Caco-2 (cell line): ENCODE data around the gene CEP170. TPM values are rescaled to one million over a fixed set of nuclear protein-coding genes. Genes with fewer than 3 reads are reported as not detected.
"Not testable (repeated sequence)": the region's sequence is repeated elsewhere in the genome, so short reads cannot be mapped to it uniquely, and the experiment has no call there.

Source experiments
- BruUV-seq: library from RNA; stranded (reverse); fragments of 400-500 nt; replicated peaks from 2 replicates; lab custom pipeline; 2021; lab: Mats Ljungman, UMichigan
- CTCF ChIA-PET: fragments of 300-600 bp; sonication (Branson Sonifier 250); formaldehyde crosslinking; loops from one replicate; lab custom pipeline; 2022; ENCODE audit warnings: antibody characterized with exemption; lab: Charles Lee
- POLR2A ChIA-PET: fragments of 300-600 bp; sonication (Branson Sonifier 250); formaldehyde crosslinking; loops from one replicate; lab custom pipeline; 2022; ENCODE audit warnings: antibody characterized with exemption; lab: Charles Lee
- DNase-seq, 2 experiments: peaks; one replicate each; pipeline versions ENCODE4 v3.0.0 to v3.0.0-alpha.2; 2020 to 2022
- H3K27me3 ChIP-seq: replicated peaks from 2 replicates; pipeline ENCODE4 v1.6.0; 2011; ENCODE audit warnings: low read length; ENCODE audit not compliant: control insufficient read depth, insufficient read depth
- H3K36me3 ChIP-seq: 2 replicates; pipeline ENCODE4 v1.5.1; 2011; ENCODE audit warnings: low read length; ENCODE audit not compliant: control insufficient read depth, insufficient read depth
- H3K4me1 ChIP-seq: fragments of 250-450 bp; sonication (Bioruptor Pico); 2 replicates; pipeline ENCODE4 v1.5.1; 2020; ENCODE audit warnings: mild to moderate bottlenecking
- H3K4me3 ChIP-seq: 2 replicates; pipeline ENCODE4 v1.5.1; 2011; ENCODE audit warnings: low read depth, mild to moderate bottlenecking, control low read depth, low read length
- H3K9me3 ChIP-seq: fragments of 250-450 bp; sonication (Bioruptor Pico); 2 replicates; pipeline ENCODE4 v1.5.1; 2020; ENCODE audit warnings: mild to moderate bottlenecking, moderate library complexity
- H3K27ac Mint-ChIP-seq: one replicate; pipeline ENCODE4 v1.8.0; 2022; ENCODE audit warnings: mixed read lengths; ENCODE audit not compliant: unreplicated experiment
- H3K27me3 Mint-ChIP-seq: one replicate; pipeline ENCODE4 v1.8.0; 2022; ENCODE audit warnings: mixed read lengths; ENCODE audit not compliant: insufficient read depth, unreplicated experiment
- H3K36me3 Mint-ChIP-seq: one replicate; pipeline ENCODE4 v1.8.0; 2022; ENCODE audit warnings: mild to moderate bottlenecking, mixed read lengths; ENCODE audit not compliant: insufficient read depth, unreplicated experiment
- H3K4me1 Mint-ChIP-seq: one replicate; pipeline ENCODE4 v1.8.0; 2022; ENCODE audit warnings: low read depth, mixed read lengths; ENCODE audit not compliant: unreplicated experiment
- H3K4me3 Mint-ChIP-seq: one replicate; pipeline ENCODE4 v1.8.0; 2022; ENCODE audit warnings: mild to moderate bottlenecking, moderate library complexity, mixed read lengths; ENCODE audit not compliant: unreplicated experiment
- H3K9me3 Mint-ChIP-seq: one replicate; pipeline ENCODE4 v1.8.0; 2022; ENCODE audit warnings: mixed read lengths; ENCODE audit not compliant: unreplicated experiment
- intact Hi-C: fragments of 100-400 bp; cut with micrococcal nuclease; formaldehyde crosslinking; loops from one replicate; pipeline ENCODE4 v1.10.0; 2022; ENCODE audit not compliant: unreplicated experiment
- total RNA-seq: library from RNA; stranded (reverse); gene quantifications from 2 replicates; pipeline ENCODE4 v1.2.3, GENCODE V29; 2022
- TF ChIP-seq, protein P1 (sequence below), 2 experiments: fragments of 200-600 bp in 1 of 2; IDR thresholded peaks; 1 replicate in 1 of 2; 2 replicates in 1 of 2; pipeline versions ENCODE4 v1.5.1 to v1.8.0; 2011 to 2022; ENCODE audit warnings: antibody characterized with exemption in 1 of 2, control low read depth in 1 of 2, inconsistent platforms in 1 of 2, low read depth in 1 of 2, low read length in 1 of 2, mild to moderate bottlenecking in 1 of 2, moderate library complexity in 1 of 2; ENCODE audit not compliant: insufficient read depth in 1 of 2, severe bottlenecking in 1 of 2, unreplicated experiment in 1 of 2

CEP170 gene
- total RNA-seq, 1 experiment from 2014 or later, result 22.4 TPM

DNA sequence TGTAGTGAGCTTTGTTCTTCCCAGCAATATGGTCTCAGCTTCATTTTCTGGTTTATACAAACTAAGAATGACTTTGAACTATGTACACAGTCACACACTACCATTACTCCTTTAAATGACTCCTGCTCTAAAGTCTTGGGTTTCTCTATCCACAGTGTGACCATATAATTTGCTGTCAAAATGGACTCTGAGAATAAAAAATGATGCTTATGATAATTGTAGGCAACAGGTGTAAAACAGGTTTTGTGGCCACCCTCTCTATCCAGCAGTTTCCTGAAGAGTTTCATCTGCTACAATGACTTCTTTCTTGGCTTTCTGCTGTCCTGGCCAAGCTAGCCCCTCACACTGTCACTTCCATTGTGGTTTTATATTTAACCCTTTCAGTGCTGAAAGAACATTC is 71.4 kb downstream of the CEP170 start:
- H3K4me1 Mint-ChIP-seq, H3K9me3 Mint-ChIP-seq, DNase-seq, H3K4me3 ChIP-seq, H3K27me3 Mint-ChIP-seq, H3K9me3 ChIP-seq, H3K27ac Mint-ChIP-seq, intact Hi-C loops, H3K27me3 ChIP-seq, H3K4me1 ChIP-seq, H3K36me3 ChIP-seq, H3K4me3 Mint-ChIP-seq, CTCF ChIA-PET, BruUV-seq, POLR2A ChIA-PET: not testable (repeated sequence)
- peaks cover 12% of the 10 kb centered on the region for H3K36me3 Mint-ChIP-seq

DNA sequence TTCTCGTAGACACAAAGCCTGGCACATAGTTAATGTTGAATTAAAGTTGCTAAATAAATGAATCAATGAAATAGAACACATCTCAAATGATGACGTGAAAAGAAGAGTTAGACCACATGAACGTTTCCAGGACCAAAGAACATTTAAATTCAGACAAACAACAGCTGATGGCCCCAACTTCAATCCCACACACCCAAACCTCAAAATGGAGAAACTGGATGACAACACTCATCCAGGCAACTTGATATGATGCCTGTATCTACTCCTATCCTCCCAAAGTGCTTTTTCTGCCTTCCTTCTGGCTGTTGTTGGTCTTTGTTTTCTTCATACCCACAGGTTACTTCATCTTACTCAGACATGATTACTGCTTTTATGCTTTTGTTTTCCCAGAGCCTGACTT is 71.9 kb downstream of the CEP170 start:
- H3K27me3 ChIP-seq, H3K4me1 ChIP-seq, DNase-seq, POLR2A ChIA-PET, H3K27me3 Mint-ChIP-seq, CTCF ChIA-PET, H3K9me3 ChIP-seq, H3K36me3 ChIP-seq, BruUV-seq, H3K9me3 Mint-ChIP-seq, H3K4me1 Mint-ChIP-seq, intact Hi-C loops, H3K4me3 Mint-ChIP-seq, H3K4me3 ChIP-seq, H3K27ac Mint-ChIP-seq: not testable (repeated sequence)
- peaks cover 12% of the 10 kb centered on the region for H3K36me3 Mint-ChIP-seq

DNA sequence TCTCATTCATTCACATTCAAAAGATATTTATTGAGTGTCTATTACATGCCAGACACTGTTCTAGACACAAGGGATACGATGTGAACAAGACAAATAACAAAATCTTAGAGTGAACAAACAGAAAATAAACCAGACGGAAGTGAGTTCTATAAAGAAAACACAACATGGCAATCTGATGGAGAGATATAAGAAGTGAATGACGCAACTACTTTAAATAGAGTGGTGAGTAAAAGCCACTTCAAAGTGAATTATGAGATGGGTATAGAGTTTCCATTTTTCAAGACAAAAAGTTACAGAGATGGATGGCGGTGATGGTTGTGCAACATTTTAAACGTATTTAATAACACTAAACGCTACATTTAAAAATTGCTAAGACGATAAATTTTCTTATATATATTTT is 75.4 kb downstream of the CEP170 start:
- H3K9me3 ChIP-seq, result no peaks in the 10 kb centered on the region
- no peaks in the 10 kb centered on the region for H3K27me3 Mint-ChIP-seq
- no peak overlapping the region for H3K4me3 Mint-ChIP-seq
- no peak for DNase-seq
- intact Hi-C loops, result no loop called here
- H3K27me3 ChIP-seq, result no peaks in the 10 kb centered on the region
- H3K4me1 ChIP-seq, result no peaks in the 10 kb centered on the region
- TF ChIP-seq, protein P1, sequence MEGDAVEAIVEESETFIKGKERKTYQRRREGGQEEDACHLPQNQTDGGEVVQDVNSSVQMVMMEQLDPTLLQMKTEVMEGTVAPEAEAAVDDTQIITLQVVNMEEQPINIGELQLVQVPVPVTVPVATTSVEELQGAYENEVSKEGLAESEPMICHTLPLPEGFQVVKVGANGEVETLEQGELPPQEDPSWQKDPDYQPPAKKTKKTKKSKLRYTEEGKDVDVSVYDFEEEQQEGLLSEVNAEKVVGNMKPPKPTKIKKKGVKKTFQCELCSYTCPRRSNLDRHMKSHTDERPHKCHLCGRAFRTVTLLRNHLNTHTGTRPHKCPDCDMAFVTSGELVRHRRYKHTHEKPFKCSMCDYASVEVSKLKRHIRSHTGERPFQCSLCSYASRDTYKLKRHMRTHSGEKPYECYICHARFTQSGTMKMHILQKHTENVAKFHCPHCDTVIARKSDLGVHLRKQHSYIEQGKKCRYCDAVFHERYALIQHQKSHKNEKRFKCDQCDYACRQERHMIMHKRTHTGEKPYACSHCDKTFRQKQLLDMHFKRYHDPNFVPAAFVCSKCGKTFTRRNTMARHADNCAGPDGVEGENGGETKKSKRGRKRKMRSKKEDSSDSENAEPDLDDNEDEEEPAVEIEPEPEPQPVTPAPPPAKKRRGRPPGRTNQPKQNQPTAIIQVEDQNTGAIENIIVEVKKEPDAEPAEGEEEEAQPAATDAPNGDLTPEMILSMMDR (IDR thresholded peaks at IDR 0.05; ENCODE audit: insufficient read depth in 1 of 2, low read depth in 1 of 2, low read length in 1 of 2, severe bottlenecking in 1 of 2, unreplicated experiment in 1 of 2), result no peak
- ChIA-PET POLR2A (no interaction called here), CTCF (no interaction called here)
- no peaks in the 10 kb centered on the region for H3K36me3 Mint-ChIP-seq
- H3K4me3 ChIP-seq, result no peak overlapping the region
- BruUV-seq, result no TSS peak
- no peaks in the 10 kb centered on the region for H3K4me1 Mint-ChIP-seq
- H3K27ac Mint-ChIP-seq, result no peak overlapping the region
- no peaks in the 10 kb centered on the region for H3K36me3 ChIP-seq
- no peaks in the 10 kb centered on the region for H3K9me3 Mint-ChIP-seq

DNA sequence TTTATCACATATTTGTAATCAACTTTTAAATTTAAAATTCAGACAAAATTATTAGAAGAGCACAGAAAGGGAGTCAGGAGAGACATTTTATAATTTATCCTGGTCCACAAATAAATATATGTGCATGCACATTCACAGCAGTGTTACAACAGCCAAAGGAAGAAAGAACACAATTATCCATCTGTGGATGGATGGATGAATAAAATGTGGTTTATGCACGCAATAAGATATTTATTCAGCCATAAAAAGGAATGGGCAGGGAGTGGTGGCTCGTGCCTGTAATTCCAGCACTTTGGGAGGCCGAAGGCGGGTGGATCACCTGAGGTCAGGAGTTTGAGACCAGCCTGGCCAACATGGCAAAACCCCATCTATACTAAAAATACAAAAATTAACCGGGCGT is 77.3 kb downstream of the CEP170 start:
- H3K9me3 ChIP-seq, intact Hi-C loops, H3K4me1 ChIP-seq, H3K4me3 Mint-ChIP-seq, H3K9me3 Mint-ChIP-seq, H3K4me3 ChIP-seq, H3K36me3 ChIP-seq, BruUV-seq, H3K27me3 ChIP-seq, POLR2A ChIA-PET, CTCF ChIA-PET, H3K4me1 Mint-ChIP-seq, H3K27me3 Mint-ChIP-seq, H3K36me3 Mint-ChIP-seq, H3K27ac Mint-ChIP-seq, DNase-seq: not testable (repeated sequence)

DNA sequence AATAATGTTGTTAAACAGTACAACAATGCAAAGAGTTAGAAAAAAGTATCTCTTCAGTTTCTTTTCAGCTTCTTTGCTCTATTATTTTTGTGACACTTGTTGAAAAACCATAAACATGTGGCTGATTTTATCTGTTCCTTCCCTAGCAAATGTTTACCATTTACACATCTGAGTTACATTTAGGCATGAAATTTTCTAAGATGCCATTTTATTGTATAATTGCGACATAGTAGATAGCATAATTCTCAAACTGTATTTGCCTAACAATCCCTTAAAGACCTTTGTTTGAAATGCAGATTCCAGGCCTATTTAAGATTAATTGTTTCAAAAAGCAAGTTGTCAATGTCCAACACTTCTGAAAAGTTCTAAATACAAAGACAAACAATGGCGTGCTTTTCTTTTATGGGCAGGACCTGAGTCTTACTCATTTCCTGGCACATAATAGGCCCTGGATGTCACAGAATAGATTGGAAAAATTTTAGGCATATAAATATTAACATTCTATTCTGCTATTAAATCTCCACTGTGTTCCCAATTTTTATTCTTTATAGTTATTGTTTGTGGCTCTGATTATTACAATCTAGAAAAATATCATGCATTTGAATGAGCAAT is 81.2 kb downstream of the CEP170 start:
- H3K9me3 ChIP-seq, POLR2A ChIA-PET, H3K4me1 ChIP-seq, H3K4me1 Mint-ChIP-seq, H3K27me3 Mint-ChIP-seq, DNase-seq, H3K36me3 Mint-ChIP-seq, H3K36me3 ChIP-seq, H3K9me3 Mint-ChIP-seq, intact Hi-C loops, H3K4me3 Mint-ChIP-seq, BruUV-seq, CTCF ChIA-PET, H3K4me3 ChIP-seq, H3K27me3 ChIP-seq, H3K27ac Mint-ChIP-seq: not testable (repeated sequence)

DNA sequence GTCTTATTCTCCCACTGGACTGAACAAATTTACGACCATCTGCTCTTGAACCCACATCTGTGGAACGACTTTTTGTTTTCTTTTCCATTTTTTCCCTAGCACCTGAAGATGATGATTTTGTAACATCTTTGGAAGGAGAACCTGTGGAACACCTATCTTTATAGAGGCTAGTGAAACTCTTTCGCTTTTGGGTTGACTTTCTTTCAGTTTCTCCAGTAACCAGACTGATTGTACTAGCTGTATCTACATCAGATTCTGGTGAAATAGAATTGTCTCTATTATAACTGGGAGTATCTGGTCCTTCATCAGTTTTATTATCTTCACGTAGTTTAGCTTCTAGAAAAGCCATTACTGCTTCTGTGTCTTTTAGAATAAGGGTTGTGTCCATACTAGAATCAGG is 90.2 kb downstream of the CEP170 start:
- H3K9me3 Mint-ChIP-seq, H3K4me1 Mint-ChIP-seq, H3K27ac Mint-ChIP-seq, H3K9me3 ChIP-seq, H3K4me1 ChIP-seq, CTCF ChIA-PET, H3K27me3 Mint-ChIP-seq, H3K27me3 ChIP-seq, H3K4me3 ChIP-seq, H3K36me3 ChIP-seq, POLR2A ChIA-PET, BruUV-seq, intact Hi-C loops, H3K36me3 Mint-ChIP-seq, H3K4me3 Mint-ChIP-seq, DNase-seq: not testable (repeated sequence)
